ENCODE data around the gene CEBPE.

DNA sequence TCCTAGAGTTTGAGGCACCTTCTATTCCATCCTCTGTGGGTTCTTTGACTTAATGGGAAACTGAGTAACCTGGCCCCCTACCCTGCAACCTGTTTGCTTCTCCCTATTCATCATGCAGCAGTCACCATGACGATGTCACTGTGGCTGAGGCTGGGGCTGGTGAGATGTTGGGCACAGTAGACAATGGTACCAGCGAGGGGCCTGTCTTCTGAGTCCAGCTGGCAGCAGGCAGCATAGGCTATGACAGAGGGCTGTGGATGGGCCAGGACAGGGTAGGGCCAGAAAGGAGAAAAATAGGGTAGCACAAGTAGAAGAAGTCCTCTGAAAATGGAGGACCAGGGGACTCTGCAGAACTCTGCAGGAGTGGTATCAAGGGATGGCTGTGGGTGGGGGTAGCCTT, 16.3 kb downstream of the CEBPE start:
- TF ChIP-seq, protein P1, sequence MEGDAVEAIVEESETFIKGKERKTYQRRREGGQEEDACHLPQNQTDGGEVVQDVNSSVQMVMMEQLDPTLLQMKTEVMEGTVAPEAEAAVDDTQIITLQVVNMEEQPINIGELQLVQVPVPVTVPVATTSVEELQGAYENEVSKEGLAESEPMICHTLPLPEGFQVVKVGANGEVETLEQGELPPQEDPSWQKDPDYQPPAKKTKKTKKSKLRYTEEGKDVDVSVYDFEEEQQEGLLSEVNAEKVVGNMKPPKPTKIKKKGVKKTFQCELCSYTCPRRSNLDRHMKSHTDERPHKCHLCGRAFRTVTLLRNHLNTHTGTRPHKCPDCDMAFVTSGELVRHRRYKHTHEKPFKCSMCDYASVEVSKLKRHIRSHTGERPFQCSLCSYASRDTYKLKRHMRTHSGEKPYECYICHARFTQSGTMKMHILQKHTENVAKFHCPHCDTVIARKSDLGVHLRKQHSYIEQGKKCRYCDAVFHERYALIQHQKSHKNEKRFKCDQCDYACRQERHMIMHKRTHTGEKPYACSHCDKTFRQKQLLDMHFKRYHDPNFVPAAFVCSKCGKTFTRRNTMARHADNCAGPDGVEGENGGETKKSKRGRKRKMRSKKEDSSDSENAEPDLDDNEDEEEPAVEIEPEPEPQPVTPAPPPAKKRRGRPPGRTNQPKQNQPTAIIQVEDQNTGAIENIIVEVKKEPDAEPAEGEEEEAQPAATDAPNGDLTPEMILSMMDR (IDR thresholded peaks at IDR 0.05; ENCODE audit: insufficient read depth, low read depth, low read length), result no peak
- no peak for TF ChIP-seq EZH2 (IDR thresholded peaks at IDR 0.05; ENCODE audit: insufficient read depth, low read length)

All from astrocyte (in vitro differentiated cells and primary cell).